Stomach (tissue), 9 donors: Measurements from ENCODE around the gene MUC6. TPM values are rescaled to one million over a fixed set of nuclear protein-coding genes. Genes with fewer than 3 reads are reported as not detected.

Experiments used
- DNase-seq, 2 donors: peaks; one replicate each; pipeline versions ENCODE4 v3.0.0 to v3.0.0-alpha.2; 2013 to 2019
- H3K27ac ChIP-seq, 5 donors: fragments of 200-600 bp in 4 of 5; sonication (generic) in 4 of 5; one replicate each; pipeline ENCODE4 v1.5.1; 2013 to 2019; ENCODE audit warnings: mild to moderate bottlenecking in 1 of 5, moderate library complexity in 1 of 5
- H3K27me3 ChIP-seq, 3 donors: fragments of 200-600 bp; sonication (generic); one replicate each; pipeline ENCODE4 v1.5.1; 2017 to 2019; ENCODE audit warnings: mixed run types in 1 of 3
- H3K36me3 ChIP-seq, 4 donors: fragments of 200-600 bp; sonication (generic); 1 replicate in 3 of 4; 2 replicates in 1 of 4; pipeline ENCODE4 v1.5.1; 2016 to 2019
- H3K4me1 ChIP-seq, 4 donors: fragments of 200-600 bp; sonication (generic); one replicate each; pipeline ENCODE4 v1.5.1; 2016 to 2019
- H3K4me3 ChIP-seq, 4 donors: fragments of 200-600 bp; sonication (generic) in 3 of 4; one replicate each; pipeline ENCODE4 v1.5.1; 2016 to 2019; ENCODE audit warnings: mild to moderate bottlenecking in 1 of 4
- H3K9me3 ChIP-seq, 4 donors: fragments of 200-600 bp; sonication (generic); one replicate each; pipeline ENCODE4 v1.5.1; 2016 to 2019
- CTCF ChIP-seq, 7 experiments: fragments of 450-650 bp in 4 of 7; fragments of 200-600 bp in 3 of 7; sonication (generic) in 3 of 7; IDR thresholded peaks; one replicate each; pipeline ENCODE4 v1.5.1; 2016 to 2019; ENCODE audit warnings: antibody characterized with exemption in 7 of 7, control low read depth in 2 of 7, mild to moderate bottlenecking in 1 of 7
- EP300 ChIP-seq: sonication (generic); formaldehyde crosslinking; IDR thresholded peaks from one replicate; pipeline ENCODE4 v1.6.1; 2017; ENCODE audit warnings: antibody characterized with exemption
- POLR2A ChIP-seq, 4 donors: fragments of 450-650 bp; IDR thresholded peaks; one replicate each; pipeline ENCODE4 v1.6.1; 2016; ENCODE audit warnings: antibody characterized with exemption in 4 of 4, control low read depth in 2 of 4, mild to moderate bottlenecking in 1 of 4, moderate library complexity in 1 of 4
- POLR2AphosphoS5 ChIP-seq, 3 donors: sonication (generic); formaldehyde crosslinking; IDR thresholded peaks; one replicate each; pipeline ENCODE4 v1.6.1; 2016; ENCODE audit warnings: antibody characterized with exemption in 3 of 3
- WGBS, 5 donors: extraction: QIAGEN DNeasy Blood & Tissue Kit in 3 of 5; methylation state at CpG; one replicate each; pipeline versions ENCODE4 v1.1.5 to v1.1.7; 2013 to 2018; 5-methylcytosine and 5-hydroxymethylcytosine counted together
- intact Hi-C: fragments of 100-400 bp; cut with DNase I; formaldehyde crosslinking; loops from one replicate; pipeline ENCODE4 v1.15.1; 2023; ENCODE audit warnings: low total_unique reads
- polyA plus RNA-seq, 3 donors: library from polyadenylated mRNA; stranded (reverse); fragments of 200-250 nt; gene quantifications; one replicate each; pipeline ENCODE4 v1.2.3, GENCODE V29; 2013
- total RNA-seq, 5 donors: library from RNA; depleted of rRNA; stranded (reverse); fragments of >200 nt; gene quantifications; one replicate each; pipeline versions ENCODE4 v1.1.0 to v1.2.3, GENCODE V29; 2014 to 2016
- donor health status: healthy with polysubstance abuse.
- donor health status: Bipolar disorder and iron deficiency.
- donor health status: healthy.

The MUC6 gene
- total and polyA plus RNA-seq, 8 donors = 0.29 to 215 (median 108) TPM

GRCh38 chr11:965206-965775 lies 71.2 kb downstream of the MUC6 start:
- intact Hi-C loops = no loop called here
- no peak for TF ChIP-seq CTCF (IDR thresholded peaks at IDR 0.05)
- TF ChIP-seq EP300 = no peak
- TF ChIP-seq POLR2A (IDR thresholded peaks at IDR 0.05) = no peak
- TF ChIP-seq POLR2AphosphoS5 (IDR thresholded peaks at IDR 0.05) = no peak
- Histone ChIP-seq H3K36me3 (peaks cover 21 to 69% (median 64%) of the 10 kb centered on the region in 4 donors), H3K4me1 (peaks cover 0 to 34% (median 7%) of the 10 kb centered on the region in 4 donors), H3K9me3 (no peaks in the 10 kb centered on the region), H3K4me3 (no peak overlapping the region), H3K27ac (no peak overlapping the region), H3K27me3 (no peaks in the 10 kb centered on the region)
- WGBS, 5 donors = 86 to 97% (median 91%) methylated on average over 12 to 13 of the region's 13 CpGs
- no peak for DNase-seq

GRCh38 chr11:963852-964251 lies 72.7 kb downstream of the MUC6 start:
- H3K27me3 ChIP-seq = no peaks in the 10 kb centered on the region
- WGBS, 5 donors = 94 to 99% (median 96%) methylated on average over 5 to 7 of the region's 7 CpGs
- H3K27ac ChIP-seq = no peak overlapping the region
- H3K4me3 ChIP-seq = no peak overlapping the region
- no peak for DNase-seq
- TF ChIP-seq CTCF (IDR thresholded peaks at IDR 0.05) (no peak), EP300 (no peak)
- peaks cover 0 to 27% (median 9%) of the 10 kb centered on the region in 4 donors for H3K4me1 ChIP-seq
- H3K9me3 ChIP-seq = no peaks in the 10 kb centered on the region
- H3K36me3 ChIP-seq = peaks cover 27 to 70% (median 65%) of the 10 kb centered on the region in 4 donors
- intact Hi-C loops = no loop called here

Other genes with a start within 250 kb of the MUC6 start
- not detected for gene CEND1, start 246.6 kb downstream of the MUC6 start, total RNA-seq
- gene CEND1, start 246.6 kb downstream of the MUC6 start, polyA plus RNA-seq = under 1 TPM in 1 of 3 donors, not detected in 2; 0.23 TPM
- gene SLC25A22, start 238.4 kb downstream of the MUC6 start, total RNA-seq = 1 to 10 TPM in 4 of 5 donors, not detected in 1; 5.5 to 9.8 (median 7.4) TPM
- gene SLC25A22, start 238.4 kb downstream of the MUC6 start, polyA plus RNA-seq = 10 to 100 TPM; 10.1 to 11.9 (median 11.8) TPM
- 100 to 1,000 TPM in 1 of 5 donors, 10 to 100 TPM in 3, 1 to 10 TPM in 1; 5.9 to 503 (median 57.1) TPM for gene PIDD1, start 231.5 kb downstream of the MUC6 start, total RNA-seq
- gene PIDD1, start 231.5 kb downstream of the MUC6 start, polyA plus RNA-seq = 10 to 100 TPM; 20.5 to 25.6 (median 25.5) TPM
- 1,000 to 10,000 TPM in 1 of 5 donors, 100 to 1,000 TPM in 4; 360 to 5,956 (median 454) TPM for gene RPLP2, start 226.8 kb downstream of the MUC6 start, total RNA-seq
- 1,000 to 10,000 TPM; 1,397 to 2,170 (median 1,669) TPM for gene RPLP2, start 226.8 kb downstream of the MUC6 start, polyA plus RNA-seq
- gene PNPLA2, start 217.8 kb downstream of the MUC6 start, total RNA-seq = 100 to 1,000 TPM in 3 of 5 donors, 10 to 100 TPM in 2; 33.4 to 385 (median 139) TPM
- 10 to 100 TPM; 41.7 to 85.1 (median 77.8) TPM for gene PNPLA2, start 217.8 kb downstream of the MUC6 start, polyA plus RNA-seq
- gene CRACR2B, start 208.8 kb downstream of the MUC6 start, total RNA-seq = 100 to 1,000 TPM in 4 of 5 donors, 10 to 100 TPM in 1; 12.7 to 556 (median 165) TPM
- gene CRACR2B, start 208.8 kb downstream of the MUC6 start, polyA plus RNA-seq = 100 to 1,000 TPM; 105 to 133 (median 119) TPM
- 100 to 1,000 TPM; 103 to 293 (median 157) TPM for gene CD151, start 203.8 kb downstream of the MUC6 start, total RNA-seq
- 100 to 1,000 TPM in 2 of 3 donors, 10 to 100 TPM in 1; 66.7 to 262 (median 206) TPM for gene CD151, start 203.8 kb downstream of the MUC6 start, polyA plus RNA-seq
- gene POLR2L, start 194.2 kb downstream of the MUC6 start, total RNA-seq = 100 to 1,000 TPM in 1 of 5 donors, 10 to 100 TPM in 4; 13.8 to 407 (median 63.4) TPM
- gene POLR2L, start 194.2 kb downstream of the MUC6 start, polyA plus RNA-seq = 100 to 1,000 TPM; 130 to 160 (median 152) TPM
- gene TSPAN4, start 193.9 kb downstream of the MUC6 start, total RNA-seq = 100 to 1,000 TPM in 1 of 5 donors, 10 to 100 TPM in 4; 20.5 to 116 (median 29.7) TPM
- 10 to 100 TPM; 10.5 to 29.8 (median 26.4) TPM for gene TSPAN4, start 193.9 kb downstream of the MUC6 start, polyA plus RNA-seq
- 100 to 1,000 TPM in 1 of 5 donors, 10 to 100 TPM in 4; 35.4 to 121 (median 78.6) TPM for gene CHID1, start 125.9 kb downstream of the MUC6 start, total RNA-seq
- 10 to 100 TPM; 40.9 to 46.4 (median 42.3) TPM for gene CHID1, start 125.9 kb downstream of the MUC6 start, polyA plus RNA-seq
- 100 to 1,000 TPM in 2 of 5 donors, 10 to 100 TPM in 3; 30.3 to 350 (median 64.5) TPM for gene AP2A2, start 110.8 kb downstream of the MUC6 start, total RNA-seq
- gene AP2A2, start 110.8 kb downstream of the MUC6 start, polyA plus RNA-seq = 10 to 100 TPM; 15.0 to 19.1 (median 18.1) TPM
- 1,000 to 10,000 TPM in 1 of 5 donors, 1 to 10 TPM in 1, under 1 TPM in 3; under 0.01 to 1,040 (median 0.45) TPM for gene MUC2, start 38.2 kb upstream of the MUC6 start, total RNA-seq
- not detected for gene MUC2, start 38.2 kb upstream of the MUC6 start, polyA plus RNA-seq
- gene MUC5AC, start 121.2 kb upstream of the MUC6 start, total RNA-seq = 1,000 to 10,000 TPM in 1 of 5 donors, 100 to 1,000 TPM in 3, 1 to 10 TPM in 1; 2.0 to 1,253 (median 605) TPM
- 10 to 100 TPM in 2 of 3 donors, 1 to 10 TPM in 1; 5.5 to 77.0 (median 24.0) TPM for gene MUC5AC, start 121.2 kb upstream of the MUC6 start, polyA plus RNA-seq
- 100 to 1,000 TPM in 1 of 5 donors, 10 to 100 TPM in 2, 1 to 10 TPM in 2; 5.8 to 516 (median 38.5) TPM for gene MUC5B, start 186.3 kb upstream of the MUC6 start, total RNA-seq
- 1 to 10 TPM in 1 of 3 donors, under 1 TPM in 2; under 0.01 to 5.4 (median 0.68) TPM for gene MUC5B, start 186.3 kb upstream of the MUC6 start, polyA plus RNA-seq